HG02610 (cell line): ENCODE measurements around the gene RDH13.
"Not testable (repeated sequence)": the region's sequence is repeated elsewhere in the genome, so short reads cannot be mapped to it uniquely, and the experiment has no call there.

Experiments
- ATAC-seq: cut with Tn5 transposase; IDR thresholded peaks from one replicate; pipeline ENCODE4 v1.9.1; 2021; ENCODE audit warnings: mild to moderate bottlenecking, moderate library complexity; ENCODE audit not compliant: unreplicated experiment

RDH13 gene

GRCh38 chr19:55062735-55063491 is at the start of gene RDH13:
Gene RDH13 (minus strand): TSS chr19:55063148. CDS start chr19:55063032, 116 bp downstream.
- ATAC-seq, result peak; percentile 86

- ATAC-seq, result no peak
Observed at GRCh38 chr19:55112246-55112776, 49.4 kb upstream of the RDH13 start.

GRCh38 chr19:55111238-55111831 is 48.4 kb upstream of the RDH13 start:
- ATAC-seq, result no peak

- no peak for ATAC-seq
Observed at GRCh38 chr19:55109527-55110291, 46.8 kb upstream of the RDH13 start.

- not testable (repeated sequence) for ATAC-seq
Observed at GRCh38 chr19:55107252-55107651, 44.3 kb upstream of the RDH13 start.

- ATAC-seq, result no peak
Observed at GRCh38 chr19:55106591-55106990, 43.6 kb upstream of the RDH13 start.

GRCh38 chr19:55105237-55105636 is 42.3 kb upstream of the RDH13 start:
- no peak for ATAC-seq

- ATAC-seq, result no peak
Observed at GRCh38 chr19:55103190-55103589, 40.2 kb upstream of the RDH13 start.

GRCh38 chr19:55101261-55101660 is 38.3 kb upstream of the RDH13 start:
- ATAC-seq, result no peak

- ATAC-seq, result no peak
Observed at GRCh38 chr19:55099557-55100506, 36.9 kb upstream of the RDH13 start.

- no peak for ATAC-seq
Observed at GRCh38 chr19:55098716-55099556, 36.0 kb upstream of the RDH13 start.

- no peak for ATAC-seq
Observed at GRCh38 chr19:55097864-55098715, 35.1 kb upstream of the RDH13 start.

- no peak for ATAC-seq
Observed at GRCh38 chr19:55096061-55096701, 33.2 kb upstream of the RDH13 start.

- ATAC-seq, result no peak
Observed at GRCh38 chr19:55095260-55096060, 32.5 kb upstream of the RDH13 start.

- ATAC-seq, result no peak
Observed at GRCh38 chr19:55094456-55095259, 31.7 kb upstream of the RDH13 start.
